Medulla oblongata (tissue), 1 donor: ENCODE measurements around the gene NEIL3.

Experiments used
- DNase-seq: peaks from one replicate; pipeline ENCODE4 v3.0.0-alpha.2; 2015; ENCODE audit errors: extremely low spot score

NEIL3 gene

GRCh38 chr4:177411996-177412395 is 102.3 kb downstream of the NEIL3 start:
- no peak for DNase-seq
